Adipocyte (in vitro differentiated cells): ENCODE measurements around the gene MCTP1.
"Not testable (repeated sequence)": the region's sequence is repeated elsewhere in the genome, so short reads cannot be mapped to it uniquely, and the experiment has no call there.

ENCODE experiments used
- DNase-seq: peaks from one replicate; pipeline ENCODE4 v3.0.0-alpha.2; 2015; ENCODE audit warnings: low read depth
- H3K27me3 ChIP-seq: replicated peaks from 2 replicates; pipeline ENCODE4 v1.7.0; 2013; ENCODE audit warnings: mild to moderate bottlenecking, low read length, moderate library complexity; ENCODE audit not compliant: control insufficient read depth, insufficient read depth
- H3K36me3 ChIP-seq: 2 replicates; pipeline ENCODE4 v1.7.0; 2013; ENCODE audit warnings: low read length, mild to moderate bottlenecking, moderate library complexity; ENCODE audit not compliant: control insufficient read depth, insufficient read depth, severe bottlenecking
- H3K4me1 ChIP-seq: 2 replicates; pipeline ENCODE4 v1.7.0; 2013; ENCODE audit warnings: mild to moderate bottlenecking, low read length, moderate library complexity; ENCODE audit not compliant: control insufficient read depth, insufficient read depth
- H3K4me3 ChIP-seq: 2 replicates; pipeline ENCODE4 v1.7.0; 2013; ENCODE audit warnings: mild to moderate bottlenecking, low read length, moderate library complexity
- H3K9ac ChIP-seq: 2 replicates; pipeline ENCODE4 v1.7.0; 2013; ENCODE audit warnings: mild to moderate bottlenecking, low read length, moderate library complexity
- H3K9me3 ChIP-seq: 2 replicates; pipeline ENCODE4 v1.7.0; 2013; ENCODE audit warnings: mild to moderate bottlenecking, low read length, moderate library complexity; ENCODE audit not compliant: control insufficient read depth

MCTP1 gene

GRCh38 chr5:95026718-95027117, 258.2 kb downstream of the MCTP1 start:
- no peak overlapping the region for H3K9ac ChIP-seq
- no peak for DNase-seq
- no peak overlapping the region for H3K4me3 ChIP-seq
- no peaks in the 10 kb centered on the region for H3K27me3 ChIP-seq
- H3K36me3 ChIP-seq, result no peaks in the 10 kb centered on the region
- H3K4me1 ChIP-seq, result peaks cover 40% of the 10 kb centered on the region
- H3K9me3 ChIP-seq, result no peaks in the 10 kb centered on the region

GRCh38 chr5:95022967-95023695, 261.8 kb downstream of the MCTP1 start:
- no peak for DNase-seq
- H3K4me1 ChIP-seq, result peaks cover 31% of the 10 kb centered on the region
- H3K27me3 ChIP-seq, result no peaks in the 10 kb centered on the region
- no peak overlapping the region for H3K4me3 ChIP-seq
- no peak overlapping the region for H3K9ac ChIP-seq
- H3K9me3 ChIP-seq, result no peaks in the 10 kb centered on the region
- H3K36me3 ChIP-seq, result no peaks in the 10 kb centered on the region

- H3K9ac ChIP-seq, result no peak overlapping the region
- H3K4me3 ChIP-seq, result no peak overlapping the region
- H3K36me3 ChIP-seq, result peaks cover 17% of the 10 kb centered on the region
- H3K4me1 ChIP-seq, result peaks cover 19% of the 10 kb centered on the region
- no peak for DNase-seq
- H3K27me3 ChIP-seq, result no peaks in the 10 kb centered on the region
- no peaks in the 10 kb centered on the region for H3K9me3 ChIP-seq
Measured at GRCh38 chr5:95020345-95020744, 264.5 kb downstream of the MCTP1 start.

- no peaks in the 10 kb centered on the region for H3K9me3 ChIP-seq
- peaks cover 16% of the 10 kb centered on the region for H3K4me1 ChIP-seq
- H3K9ac ChIP-seq, result no peak overlapping the region
- H3K4me3 ChIP-seq, result no peak overlapping the region
- H3K36me3 ChIP-seq, result peaks cover 22% of the 10 kb centered on the region
- DNase-seq, result no peak
- H3K27me3 ChIP-seq, result no peaks in the 10 kb centered on the region
Measured at GRCh38 chr5:95018946-95019345, 265.9 kb downstream of the MCTP1 start.

GRCh38 chr5:95018511-95018910, 266.4 kb downstream of the MCTP1 start:
- Histone ChIP-seq H3K36me3 (peaks cover 26% of the 10 kb centered on the region), H3K27me3 (no peaks in the 10 kb centered on the region), H3K4me3 (no peak overlapping the region), H3K4me1 (peaks cover 11% of the 10 kb centered on the region), H3K9ac (no peak overlapping the region), H3K9me3 (no peaks in the 10 kb centered on the region)
- DNase-seq, result no peak

GRCh38 chr5:95009812-95010211, 275.1 kb downstream of the MCTP1 start:
- no peak overlapping the region for H3K9ac ChIP-seq
- H3K27me3 ChIP-seq, result no peaks in the 10 kb centered on the region
- no peak for DNase-seq
- H3K36me3 ChIP-seq, result peaks cover 25% of the 10 kb centered on the region
- H3K4me1 ChIP-seq, result no peaks in the 10 kb centered on the region
- no peak overlapping the region for H3K4me3 ChIP-seq
- H3K9me3 ChIP-seq, result no peaks in the 10 kb centered on the region

- H3K27me3 ChIP-seq, result no peaks in the 10 kb centered on the region
- H3K36me3 ChIP-seq, result peaks cover 21% of the 10 kb centered on the region
- peaks cover 9% of the 10 kb centered on the region for H3K9me3 ChIP-seq
- H3K4me1 ChIP-seq, result no peaks in the 10 kb centered on the region
- no peak overlapping the region for H3K9ac ChIP-seq
- H3K4me3 ChIP-seq, result no peak overlapping the region
- no peak for DNase-seq
Measured at GRCh38 chr5:95007921-95008597, 276.8 kb downstream of the MCTP1 start.

GRCh38 chr5:95005811-95006210, 279.1 kb downstream of the MCTP1 start:
- DNase-seq, result no peak
- H3K4me1 ChIP-seq, result no peaks in the 10 kb centered on the region
- H3K9ac ChIP-seq, result no peak overlapping the region
- no peaks in the 10 kb centered on the region for H3K27me3 ChIP-seq
- H3K36me3 ChIP-seq, result peaks cover 5% of the 10 kb centered on the region
- H3K4me3 ChIP-seq, result no peak overlapping the region
- peaks cover 9% of the 10 kb centered on the region for H3K9me3 ChIP-seq

GRCh38 chr5:94998670-94999069, 286.2 kb downstream of the MCTP1 start:
- Histone ChIP-seq H3K4me1 (peaks cover 24% of the 10 kb centered on the region), H3K27me3 (no peaks in the 10 kb centered on the region), H3K36me3 (peaks cover under 1% of the 10 kb centered on the region), H3K9me3 (peaks cover 4% of the 10 kb centered on the region), H3K9ac (no peak overlapping the region), H3K4me3 (peak overlapping the region; percentile 13)
- no peak for DNase-seq

GRCh38 chr5:94994537-94994936, 290.4 kb downstream of the MCTP1 start:
- not testable (repeated sequence) for H3K4me3 ChIP-seq, H3K9ac ChIP-seq

GRCh38 chr5:94993491-94993890, 291.4 kb downstream of the MCTP1 start:
- no peak overlapping the region for H3K4me3 ChIP-seq
- H3K4me1 ChIP-seq, result peaks cover 21% of the 10 kb centered on the region

More at GRCh38 chr5:94994537-94994936, 290.4 kb downstream of the MCTP1 start:
- H3K4me1 ChIP-seq, result peaks cover 24% of the 10 kb centered on the region
- H3K36me3 ChIP-seq, H3K27me3 ChIP-seq, H3K9me3 ChIP-seq, DNase-seq: not testable (repeated sequence)

More at GRCh38 chr5:94993491-94993890, 291.4 kb downstream of the MCTP1 start:
- no peaks in the 10 kb centered on the region for H3K9me3 ChIP-seq
- H3K27me3 ChIP-seq, result no peaks in the 10 kb centered on the region
- H3K9ac ChIP-seq, result no peak overlapping the region
- no peak for DNase-seq
- no peaks in the 10 kb centered on the region for H3K36me3 ChIP-seq
